Gastrocnemius medialis (tissue), 4 donors: Measurements from ENCODE around the gene MAN1C1. TPM values are rescaled to one million over a fixed set of nuclear protein-coding genes. Genes with fewer than 3 reads are reported as not detected.

Experiments
- ATAC-seq, 2 donors: fragments of 150-250 bp; one replicate each; pipeline ENCODE4 v1.9.1; 2016
- DNase-seq, 2 donors: peaks; one replicate each; pipeline ENCODE4 v3.0.0-alpha.2; 2019
- H3K27ac ChIP-seq, 4 donors: fragments of 200-600 bp; sonication (generic); 1 replicate in 1 of 4; 2 replicates in 3 of 4; pipeline ENCODE4 v1.5.1; 2016 to 2018; ENCODE audit warnings: mild to moderate bottlenecking in 2 of 4, moderate library complexity in 1 of 4
- H3K27me3 ChIP-seq, 3 donors: fragments of 200-600 bp; sonication (generic) in 2 of 3; 1 replicate in 1 of 3; 2 replicates in 2 of 3; pipeline versions ENCODE4 v1.5.1 to v1.6.0; 2016 to 2019; ENCODE audit warnings: mild to moderate bottlenecking in 1 of 3, moderate library complexity in 1 of 3
- H3K36me3 ChIP-seq, 2 donors: fragments of 200-600 bp; sonication (generic) in 1 of 2; one replicate each; pipeline ENCODE4 v1.5.1; 2017 to 2018
- H3K4me1 ChIP-seq, 2 donors: fragments of 200-600 bp; sonication (generic) in 1 of 2; one replicate each; pipeline ENCODE4 v1.5.1; 2016 to 2017; ENCODE audit warnings: mild to moderate bottlenecking in 2 of 2
- H3K4me3 ChIP-seq, 4 donors: fragments of 200-600 bp; sonication (generic) in 3 of 4; 1 replicate in 1 of 4; 2 replicates in 3 of 4; pipeline ENCODE4 v1.5.1; 2016 to 2019; ENCODE audit warnings: mild to moderate bottlenecking in 2 of 4
- H3K9me3 ChIP-seq, 3 donors: fragments of 200-600 bp; sonication (generic) in 2 of 3; 1 replicate in 1 of 3; 2 replicates in 2 of 3; pipeline ENCODE4 v1.5.1; 2016 to 2019
- POLR2A ChIP-seq, 2 donors: fragments of 450-650 bp; IDR thresholded peaks; one replicate each; pipeline ENCODE4 v1.6.1; 2017; ENCODE audit warnings: antibody characterized with exemption in 2 of 2, mild to moderate bottlenecking in 2 of 2, moderate library complexity in 2 of 2
- in situ Hi-C, 4 donors: fragments of 200-750 bp; cut with MboI; loops; one replicate each; pipeline versions ENCODE4 v1.15.0 to v1.8.0; 2017; ENCODE audit warnings: low sequenced_read_pairs in 4 of 4
- intact Hi-C: fragments of 100-400 bp; cut with DNase I; formaldehyde crosslinking; loops from one replicate; pipeline ENCODE4 v1.15.1; 2023; ENCODE audit warnings: low total_unique reads
- total RNA-seq, 4 donors: library from RNA; depleted of rRNA; stranded (reverse); fragments of >200 nt; gene quantifications; one replicate each; pipeline versions ENCODE4 v1.1.0 to v1.2.3, GENCODE V29; 2016
- TF ChIP-seq, protein P1 (sequence below), 5 experiments: fragments of 450-650 bp in 3 of 5; fragments of 200-600 bp in 2 of 5; sonication (generic) in 2 of 5; IDR thresholded peaks in 4 of 5; conservative IDR thresholded peaks in 1 of 5; 1 replicate in 4 of 5; 2 replicates in 1 of 5; pipeline ENCODE4 v1.5.1; 2016 to 2019; ENCODE audit warnings: antibody characterized with exemption in 5 of 5, mild to moderate bottlenecking in 3 of 5, moderate library complexity in 3 of 5

The MAN1C1 gene
- total RNA-seq, 4 donors from 2014 or later, result 2.0 to 4.4 (median 2.5) TPM

DNA sequence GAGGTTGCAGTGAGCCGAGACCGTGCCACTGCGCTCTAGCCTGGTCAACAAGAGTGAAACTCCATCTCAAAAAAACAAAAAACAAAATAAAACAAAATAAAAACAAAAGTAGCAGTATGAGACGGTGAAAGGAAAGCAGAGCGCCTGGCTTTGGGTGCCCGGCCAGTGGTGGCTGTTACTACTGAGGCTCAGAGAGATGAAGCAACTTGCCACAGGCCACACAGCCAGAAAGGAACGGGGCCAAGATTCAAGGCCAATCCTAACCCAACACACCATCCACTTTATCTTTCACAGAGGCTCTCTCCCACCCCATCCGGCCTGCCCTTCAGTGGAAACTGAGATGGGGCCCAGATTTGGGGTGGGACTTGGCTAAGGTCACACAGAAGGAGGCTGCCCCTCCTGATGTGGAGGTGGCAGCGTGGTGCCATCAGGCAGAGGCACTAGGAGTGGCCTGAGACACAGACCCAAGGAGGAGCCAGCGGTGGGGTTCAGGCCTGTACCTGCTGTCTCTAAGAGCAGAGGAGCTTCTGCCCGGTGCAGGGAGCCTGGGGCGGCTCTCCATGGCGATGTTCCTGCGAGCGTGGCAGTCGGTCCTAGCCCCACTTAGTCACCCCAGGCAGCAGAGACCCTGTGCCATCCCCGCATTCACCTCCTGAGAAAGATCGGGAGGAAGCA is 40.0 kb upstream of the MAN1C1 start:
- no peak for ATAC-seq
- Histone ChIP-seq H3K4me3 (no peak overlapping the region), H3K27ac (no peak overlapping the region), H3K4me1 (peaks cover 9 to 19% of the 10 kb centered on the region in 2 donors), H3K9me3 (no peaks in the 10 kb centered on the region), H3K36me3 (no peaks in the 10 kb centered on the region), H3K27me3 (no peaks in the 10 kb centered on the region)
- TF ChIP-seq, protein P1, sequence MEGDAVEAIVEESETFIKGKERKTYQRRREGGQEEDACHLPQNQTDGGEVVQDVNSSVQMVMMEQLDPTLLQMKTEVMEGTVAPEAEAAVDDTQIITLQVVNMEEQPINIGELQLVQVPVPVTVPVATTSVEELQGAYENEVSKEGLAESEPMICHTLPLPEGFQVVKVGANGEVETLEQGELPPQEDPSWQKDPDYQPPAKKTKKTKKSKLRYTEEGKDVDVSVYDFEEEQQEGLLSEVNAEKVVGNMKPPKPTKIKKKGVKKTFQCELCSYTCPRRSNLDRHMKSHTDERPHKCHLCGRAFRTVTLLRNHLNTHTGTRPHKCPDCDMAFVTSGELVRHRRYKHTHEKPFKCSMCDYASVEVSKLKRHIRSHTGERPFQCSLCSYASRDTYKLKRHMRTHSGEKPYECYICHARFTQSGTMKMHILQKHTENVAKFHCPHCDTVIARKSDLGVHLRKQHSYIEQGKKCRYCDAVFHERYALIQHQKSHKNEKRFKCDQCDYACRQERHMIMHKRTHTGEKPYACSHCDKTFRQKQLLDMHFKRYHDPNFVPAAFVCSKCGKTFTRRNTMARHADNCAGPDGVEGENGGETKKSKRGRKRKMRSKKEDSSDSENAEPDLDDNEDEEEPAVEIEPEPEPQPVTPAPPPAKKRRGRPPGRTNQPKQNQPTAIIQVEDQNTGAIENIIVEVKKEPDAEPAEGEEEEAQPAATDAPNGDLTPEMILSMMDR (IDR thresholded peaks at IDR 0.05 in 4 of 5, conservative IDR thresholded peaks at IDR 0.05 in 1 of 5), result no peak
- no peak for TF ChIP-seq POLR2A (IDR thresholded peaks at IDR 0.05)
- intact Hi-C loops (no loop called here), in situ Hi-C loops (no loop called here)
- DNase-seq, result no peak

DNA sequence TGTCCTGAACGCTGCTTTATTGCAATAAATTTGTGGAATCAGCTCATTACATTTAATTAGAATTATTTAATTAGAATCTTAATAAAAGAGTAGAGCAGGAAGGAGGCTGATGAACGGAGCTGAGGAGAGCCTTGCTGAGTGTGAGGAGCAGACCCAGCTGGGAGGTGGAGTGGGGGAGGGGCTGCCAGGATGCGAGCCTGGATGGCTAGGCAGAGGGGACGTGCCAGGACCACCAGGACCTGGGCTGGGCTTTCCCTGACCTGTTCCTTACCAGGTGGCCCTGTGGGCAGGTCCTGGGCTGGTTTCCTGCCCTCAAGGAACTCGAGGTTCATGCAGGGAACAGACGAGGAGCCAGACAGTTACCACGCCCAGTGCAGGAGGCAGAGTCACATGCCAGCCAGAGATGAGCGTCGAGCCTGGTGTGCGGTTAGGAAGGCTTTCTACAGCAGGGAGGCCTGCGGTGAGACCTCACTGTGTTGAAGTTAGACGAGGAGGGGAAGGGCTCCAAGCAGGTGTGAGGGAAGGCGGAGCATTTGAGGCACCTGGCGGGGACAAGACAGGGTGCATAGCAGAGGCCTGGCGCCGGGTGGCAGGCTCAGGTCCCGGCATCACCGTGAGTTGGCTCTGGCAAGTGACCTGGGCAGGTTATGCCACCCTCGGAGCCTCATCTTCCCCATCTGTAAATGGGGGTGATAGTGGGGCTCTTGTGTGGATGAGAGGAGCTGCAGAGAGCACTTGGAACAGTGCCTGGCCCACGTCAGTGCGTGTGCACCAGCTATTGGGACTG is 39.3 kb upstream of the MAN1C1 start:
- Histone ChIP-seq H3K9me3 (no peaks in the 10 kb centered on the region), H3K4me3 (no peak overlapping the region), H3K27ac (no peak overlapping the region), H3K27me3 (no peaks in the 10 kb centered on the region), H3K4me1 (peaks cover 9 to 11% of the 10 kb centered on the region in 2 donors), H3K36me3 (no peaks in the 10 kb centered on the region)
- intact Hi-C loops, result no loop called here
- in situ Hi-C loops, result no loop called here
- no peak for DNase-seq
- ATAC-seq, result no peak
- no peak for TF ChIP-seq POLR2A (IDR thresholded peaks at IDR 0.05)
- TF ChIP-seq, protein P1 (IDR thresholded peaks at IDR 0.05 in 4 of 5, conservative IDR thresholded peaks at IDR 0.05 in 1 of 5), result no peak

DNA sequence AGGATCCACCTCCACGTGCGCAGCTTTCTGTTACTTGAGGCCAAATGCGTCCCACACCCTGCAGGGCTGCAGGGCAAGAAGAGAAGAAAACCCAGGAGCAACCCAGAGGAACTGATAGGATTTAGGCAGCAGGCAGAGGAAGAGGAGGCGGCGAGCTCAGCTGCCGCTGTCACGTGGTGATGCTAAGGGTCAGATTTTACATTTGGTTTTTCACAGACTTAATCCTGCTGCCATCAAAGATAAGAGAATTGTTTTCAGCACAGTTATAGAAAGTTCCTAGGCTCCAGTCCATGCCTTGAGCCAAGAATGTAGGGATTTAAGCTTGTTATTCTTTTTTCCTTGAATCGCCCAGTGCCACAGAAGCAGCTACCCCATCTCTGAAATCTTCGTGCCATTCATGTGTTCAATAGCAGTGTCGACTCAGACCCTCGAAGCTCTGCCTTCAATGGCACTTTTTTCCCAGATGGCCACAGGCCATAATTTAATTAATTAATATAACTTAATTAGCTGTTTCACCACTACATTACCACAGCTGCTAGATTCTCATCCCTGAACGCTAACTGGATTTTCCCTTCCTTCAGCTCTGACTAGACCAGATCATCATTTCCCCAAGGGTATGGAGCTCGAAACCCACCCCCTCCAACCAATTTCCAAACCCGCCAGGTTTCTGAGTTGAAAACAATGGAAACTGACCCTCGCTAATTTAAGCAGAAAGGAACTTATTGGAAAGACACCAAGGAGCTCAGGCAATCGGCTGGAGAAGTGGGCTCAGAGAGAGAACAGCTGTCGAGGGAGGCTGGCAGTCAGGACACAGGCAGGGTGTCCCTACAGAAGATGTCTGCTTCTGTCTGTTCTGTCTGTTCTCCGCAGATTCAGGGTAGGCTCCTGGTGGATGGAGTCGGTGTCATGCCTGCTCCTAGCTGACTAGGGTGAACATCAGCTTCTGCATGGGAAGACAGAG is 37.0 kb upstream of the MAN1C1 start:
- intact Hi-C loops, result no loop called here
- Histone ChIP-seq H3K27ac (no peak overlapping the region), H3K4me3 (no peak overlapping the region), H3K4me1 (peaks cover 7 to 9% of the 10 kb centered on the region in 2 donors), H3K9me3 (no peaks in the 10 kb centered on the region), H3K27me3 (no peaks in the 10 kb centered on the region), H3K36me3 (no peaks in the 10 kb centered on the region)
- no peak for ATAC-seq
- DNase-seq, result no peak
- in situ Hi-C loops, result no loop called here
- TF ChIP-seq, protein P1 (IDR thresholded peaks at IDR 0.05 in 4 of 5, conservative IDR thresholded peaks at IDR 0.05 in 1 of 5), result no peak
- no peak for TF ChIP-seq POLR2A (IDR thresholded peaks at IDR 0.05)

DNA sequence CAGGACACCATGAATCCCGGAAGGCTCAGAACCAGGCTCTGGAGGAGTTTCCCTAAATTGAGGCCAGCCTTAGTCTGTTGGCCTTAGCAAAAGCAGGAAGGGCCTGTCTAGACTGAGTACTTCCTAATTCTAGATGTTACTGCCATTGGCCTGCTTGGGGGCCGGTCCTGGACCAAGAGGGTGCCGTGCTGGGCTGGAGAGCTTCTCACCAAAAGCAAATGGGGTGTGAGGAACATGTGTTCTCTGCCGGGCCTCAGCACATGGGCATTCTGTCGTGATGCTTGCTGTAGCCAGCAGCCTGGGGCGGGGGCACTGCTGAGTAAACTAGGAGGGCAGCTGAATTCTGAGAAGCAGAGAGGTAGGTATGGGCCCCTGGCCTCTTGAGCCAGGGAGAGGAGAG is 35.7 kb upstream of the MAN1C1 start:
- ATAC-seq, result no peak
- H3K4me3 ChIP-seq, result no peak overlapping the region
- in situ Hi-C loops, result no loop called here

More for the DNA sequence above, 35.7 kb upstream of the MAN1C1 start:
- intact Hi-C loops, result no loop called here
- H3K9me3 ChIP-seq, result no peaks in the 10 kb centered on the region
- peaks cover 13 to 15% of the 10 kb centered on the region in 2 donors for H3K4me1 ChIP-seq
- H3K27me3 ChIP-seq, result no peaks in the 10 kb centered on the region
- no peak for TF ChIP-seq POLR2A (IDR thresholded peaks at IDR 0.05)
- TF ChIP-seq, protein P1 (IDR thresholded peaks at IDR 0.05 in 4 of 5, conservative IDR thresholded peaks at IDR 0.05 in 1 of 5), result no peak
- no peaks in the 10 kb centered on the region for H3K36me3 ChIP-seq
- H3K27ac ChIP-seq, result no peak overlapping the region
- DNase-seq, result no peak
